Fibroblast of lung (primary cell): ENCODE data around the gene RAB35.

Source experiments
- CTCF ChIP-seq, 2 donors: IDR thresholded peaks in 1 of 2; conservative IDR thresholded peaks in 1 of 2; 1 replicate in 1 of 2; 2 replicates in 1 of 2; pipeline ENCODE4 v1.5.1; 2011 to 2012; ENCODE audit warnings: low read length in 2 of 2, control low read depth in 1 of 2, inconsistent platforms in 1 of 2, low read depth in 1 of 2, mild to moderate bottlenecking in 1 of 2
- EZH2 ChIP-seq: IDR thresholded peaks from 2 replicates; pipeline ENCODE4 v1.5.1; 2012; ENCODE audit warnings: low read length, control low read depth, mild to moderate bottlenecking; ENCODE audit errors: missing control alignments

GRCh38 chr12:120089105-120089504, 27.4 kb downstream of the RAB35 start:
- no peak for TF ChIP-seq CTCF (conservative IDR thresholded peaks at IDR 0.05 in 1 of 2, IDR thresholded peaks at IDR 0.05 in 1 of 2; ENCODE audit: low read depth in 1 of 2, low read length in 2 of 2)
- TF ChIP-seq EZH2, result no peak
